DOHH2 (cell line): Measurements from ENCODE around the gene SIVA1.

Source experiments
- EZH2phosphoT487 ChIP-seq: fragments of 200-600 bp; sonication (generic); IDR thresholded peaks from 2 replicates; pipeline ENCODE4 v1.6.1; 2017; ENCODE audit warnings: borderline replicate concordance, mild to moderate bottlenecking, antibody characterized with exemption, low read length, moderate library complexity, mixed read lengths
- TF ChIP-seq, protein P1 (sequence below): fragments of 200-600 bp; sonication (generic); IDR thresholded peaks from one replicate; pipeline ENCODE4 v1.5.1; 2014; ENCODE audit warnings: antibody characterized with exemption, mild to moderate bottlenecking, low read depth, low read length; ENCODE audit not compliant: poor library complexity, severe bottlenecking

DNA sequence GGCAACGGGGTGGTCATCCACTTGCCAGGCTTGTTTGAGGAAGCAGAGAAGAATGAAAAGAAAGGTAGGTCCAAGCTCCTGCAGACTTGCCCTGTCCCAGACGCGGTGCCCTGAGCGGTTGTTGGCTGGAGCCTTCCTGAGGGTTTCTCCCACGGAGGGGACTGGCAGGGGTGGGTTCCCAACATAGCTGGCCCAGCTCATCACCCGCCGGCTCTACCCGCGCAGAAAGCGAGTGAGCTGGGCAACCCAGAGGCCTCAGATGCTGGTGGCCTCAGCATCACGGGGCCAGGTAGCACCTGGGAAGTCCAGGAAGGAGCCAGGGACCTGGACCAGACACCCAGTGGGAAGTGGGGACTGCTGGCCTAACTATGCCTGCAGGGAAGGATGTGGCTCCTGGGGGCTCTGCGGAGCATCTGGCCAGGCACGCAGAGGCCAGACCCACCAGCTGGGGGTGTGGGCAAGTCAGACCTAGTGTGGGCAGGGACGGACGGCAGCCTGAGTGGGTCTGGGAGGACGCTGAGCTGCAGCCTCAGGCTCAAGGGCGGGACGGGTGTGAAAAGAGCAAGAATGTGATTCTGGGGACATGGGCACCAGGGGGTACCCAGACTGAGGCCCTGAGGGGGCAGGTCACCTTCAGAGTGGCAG, 14.4 kb upstream of the SIVA1 start:
- TF ChIP-seq, protein P1, sequence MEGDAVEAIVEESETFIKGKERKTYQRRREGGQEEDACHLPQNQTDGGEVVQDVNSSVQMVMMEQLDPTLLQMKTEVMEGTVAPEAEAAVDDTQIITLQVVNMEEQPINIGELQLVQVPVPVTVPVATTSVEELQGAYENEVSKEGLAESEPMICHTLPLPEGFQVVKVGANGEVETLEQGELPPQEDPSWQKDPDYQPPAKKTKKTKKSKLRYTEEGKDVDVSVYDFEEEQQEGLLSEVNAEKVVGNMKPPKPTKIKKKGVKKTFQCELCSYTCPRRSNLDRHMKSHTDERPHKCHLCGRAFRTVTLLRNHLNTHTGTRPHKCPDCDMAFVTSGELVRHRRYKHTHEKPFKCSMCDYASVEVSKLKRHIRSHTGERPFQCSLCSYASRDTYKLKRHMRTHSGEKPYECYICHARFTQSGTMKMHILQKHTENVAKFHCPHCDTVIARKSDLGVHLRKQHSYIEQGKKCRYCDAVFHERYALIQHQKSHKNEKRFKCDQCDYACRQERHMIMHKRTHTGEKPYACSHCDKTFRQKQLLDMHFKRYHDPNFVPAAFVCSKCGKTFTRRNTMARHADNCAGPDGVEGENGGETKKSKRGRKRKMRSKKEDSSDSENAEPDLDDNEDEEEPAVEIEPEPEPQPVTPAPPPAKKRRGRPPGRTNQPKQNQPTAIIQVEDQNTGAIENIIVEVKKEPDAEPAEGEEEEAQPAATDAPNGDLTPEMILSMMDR, result no peak
- no peak for TF ChIP-seq EZH2phosphoT487
